KMS-11 (cell line): Measurements from ENCODE around the gene FTCDNL1.

Source experiments
- H2AFZ ChIP-seq: fragments of 200-600 bp; sonication (generic); 2 replicates; pipeline ENCODE4 v1.6.1; 2016; ENCODE audit warnings: antibody characterized with exemption, mixed run types, low read depth
- H3K27ac ChIP-seq: fragments of 200-600 bp; sonication (generic); 2 replicates; pipeline ENCODE4 v1.6.1; 2016; ENCODE audit warnings: mild to moderate bottlenecking, mixed run types
- H3K27me3 ChIP-seq: fragments of 200-600 bp; sonication (generic); 2 replicates; pipeline ENCODE4 v1.6.1; 2017; ENCODE audit warnings: mild to moderate bottlenecking, low read depth, mixed run types, moderate library complexity; ENCODE audit not compliant: insufficient read depth
- H3K36me3 ChIP-seq: fragments of 200-600 bp; sonication (generic); 2 replicates; pipeline ENCODE4 v1.6.1; 2017; ENCODE audit warnings: mild to moderate bottlenecking, mixed run types; ENCODE audit not compliant: insufficient read depth
- H3K4me1 ChIP-seq: fragments of 200-600 bp; sonication (generic); 2 replicates; pipeline ENCODE4 v1.6.1; 2016; ENCODE audit warnings: mild to moderate bottlenecking, low read depth, mixed run types; ENCODE audit not compliant: poor library complexity, severe bottlenecking
- H3K4me2 ChIP-seq: fragments of 200-600 bp; sonication (generic); 2 replicates; pipeline ENCODE4 v1.7.0; 2016; ENCODE audit warnings: mild to moderate bottlenecking, mixed run types
- H3K4me3 ChIP-seq: fragments of 200-600 bp; sonication (generic); IDR thresholded peaks from 2 replicates; pipeline ENCODE4 v1.6.1; 2017; ENCODE audit warnings: low read depth, low read length, mixed read lengths; ENCODE audit not compliant: insufficient read depth
- H3K79me2 ChIP-seq: fragments of 200-600 bp; sonication (generic); 2 replicates; pipeline ENCODE4 v1.6.1; 2016; ENCODE audit warnings: low read depth, mixed run types; ENCODE audit not compliant: insufficient read depth
- H3K9ac ChIP-seq: fragments of 200-600 bp; sonication (generic); 2 replicates; pipeline ENCODE4 v1.6.1; 2016; ENCODE audit warnings: mild to moderate bottlenecking, mixed run types
- H4K20me1 ChIP-seq: fragments of 200-600 bp; sonication (generic); 2 replicates; pipeline ENCODE4 v1.6.1; 2016; ENCODE audit warnings: mild to moderate bottlenecking, mixed run types; ENCODE audit not compliant: insufficient read depth
- TF ChIP-seq, protein P1 (sequence below): fragments of 200-600 bp; sonication (generic); conservative IDR thresholded peaks from 2 replicates; pipeline ENCODE4 v1.6.1; 2017; ENCODE audit warnings: low read depth, mild to moderate bottlenecking, antibody characterized with exemption, low read length, moderate library complexity, mixed read lengths

FTCDNL1 gene

GRCh38 chr2:199882667-199883066 is 31.7 kb upstream of the FTCDNL1 start:
- no peaks in the 10 kb centered on the region for H3K27me3 ChIP-seq
- no peak overlapping the region for H3K27ac ChIP-seq
- H3K79me2 ChIP-seq: no peaks in the 10 kb centered on the region
- no peaks in the 10 kb centered on the region for H3K4me1 ChIP-seq
- H3K4me3 ChIP-seq: no peak overlapping the region
- H3K9ac ChIP-seq: no peak overlapping the region
- H3K36me3 ChIP-seq: no peaks in the 10 kb centered on the region
- H4K20me1 ChIP-seq: no peaks in the 10 kb centered on the region
- TF ChIP-seq, protein P1, sequence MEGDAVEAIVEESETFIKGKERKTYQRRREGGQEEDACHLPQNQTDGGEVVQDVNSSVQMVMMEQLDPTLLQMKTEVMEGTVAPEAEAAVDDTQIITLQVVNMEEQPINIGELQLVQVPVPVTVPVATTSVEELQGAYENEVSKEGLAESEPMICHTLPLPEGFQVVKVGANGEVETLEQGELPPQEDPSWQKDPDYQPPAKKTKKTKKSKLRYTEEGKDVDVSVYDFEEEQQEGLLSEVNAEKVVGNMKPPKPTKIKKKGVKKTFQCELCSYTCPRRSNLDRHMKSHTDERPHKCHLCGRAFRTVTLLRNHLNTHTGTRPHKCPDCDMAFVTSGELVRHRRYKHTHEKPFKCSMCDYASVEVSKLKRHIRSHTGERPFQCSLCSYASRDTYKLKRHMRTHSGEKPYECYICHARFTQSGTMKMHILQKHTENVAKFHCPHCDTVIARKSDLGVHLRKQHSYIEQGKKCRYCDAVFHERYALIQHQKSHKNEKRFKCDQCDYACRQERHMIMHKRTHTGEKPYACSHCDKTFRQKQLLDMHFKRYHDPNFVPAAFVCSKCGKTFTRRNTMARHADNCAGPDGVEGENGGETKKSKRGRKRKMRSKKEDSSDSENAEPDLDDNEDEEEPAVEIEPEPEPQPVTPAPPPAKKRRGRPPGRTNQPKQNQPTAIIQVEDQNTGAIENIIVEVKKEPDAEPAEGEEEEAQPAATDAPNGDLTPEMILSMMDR: no peak
- no peak overlapping the region for H3K4me2 ChIP-seq
- H2AFZ ChIP-seq: no peak overlapping the region

- Histone ChIP-seq H3K4me2 (no peak overlapping the region), H3K9ac (no peak overlapping the region), H3K79me2 (no peaks in the 10 kb centered on the region), H3K27me3 (no peaks in the 10 kb centered on the region), H2AFZ (no peak overlapping the region), H4K20me1 (no peaks in the 10 kb centered on the region), H3K36me3 (no peaks in the 10 kb centered on the region), H3K27ac (no peak overlapping the region), H3K4me1 (peaks cover 11% of the 10 kb centered on the region), H3K4me3 (no peak overlapping the region)
- TF ChIP-seq, protein P1: no peak
Measured at GRCh38 chr2:199875400-199875799, 24.4 kb upstream of the FTCDNL1 start.

DNA sequence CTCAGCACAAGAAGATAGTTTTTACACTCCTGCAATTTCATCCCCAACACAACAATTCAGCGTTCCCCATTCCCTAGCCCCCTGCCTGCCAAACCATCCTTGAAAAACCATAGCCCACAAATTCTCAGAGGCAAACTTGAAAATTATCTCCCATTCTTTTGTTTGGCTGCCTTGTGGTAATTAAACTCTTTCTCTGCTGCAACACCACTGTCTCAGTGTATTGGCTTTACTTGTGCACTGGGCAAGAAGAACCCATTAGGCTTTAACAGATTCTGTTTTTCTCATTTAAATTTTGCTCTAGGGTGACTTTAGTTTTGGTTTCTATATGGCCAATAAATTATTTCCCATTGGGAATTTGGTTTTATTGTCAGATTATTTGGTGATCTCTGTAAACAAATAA is 23.2 kb upstream of the FTCDNL1 start:
- no peaks in the 10 kb centered on the region for H3K79me2 ChIP-seq
- no peak overlapping the region for H2AFZ ChIP-seq
- no peaks in the 10 kb centered on the region for H3K36me3 ChIP-seq
- H3K27me3 ChIP-seq: no peaks in the 10 kb centered on the region
- H3K4me2 ChIP-seq: no peak overlapping the region
- H3K4me3 ChIP-seq: no peak overlapping the region
- TF ChIP-seq, protein P1: no peak
- no peak overlapping the region for H3K27ac ChIP-seq
- H3K4me1 ChIP-seq: peaks cover 23% of the 10 kb centered on the region
- H3K9ac ChIP-seq: no peak overlapping the region
- no peaks in the 10 kb centered on the region for H4K20me1 ChIP-seq

- Histone ChIP-seq H4K20me1 (no peaks in the 10 kb centered on the region), H3K27ac (no peak overlapping the region), H3K27me3 (no peaks in the 10 kb centered on the region), H3K4me1 (peaks cover 43% of the 10 kb centered on the region), H3K9ac (no peak overlapping the region), H3K4me2 (no peak overlapping the region), H3K36me3 (no peaks in the 10 kb centered on the region), H2AFZ (no peak overlapping the region), H3K4me3 (no peak overlapping the region), H3K79me2 (no peaks in the 10 kb centered on the region)
- TF ChIP-seq, protein P1: no peak
Measured at GRCh38 chr2:199870581-199870980, 19.6 kb upstream of the FTCDNL1 start.
